ENCODE results near the gene BRSK2.

BRSK2 gene

GRCh38 chr11:1468002-1468401 is 78.3 kb downstream of the BRSK2 start:
- CTCF ChIA-PET, result no interaction called here
- TF ChIP-seq CTBP1 (IDR thresholded peaks at IDR 0.05; ENCODE audit: borderline replicate concordance), result no peak
- TF ChIP-seq SUZ12 (IDR thresholded peaks at IDR 0.05), result no peak
- no peak for TF ChIP-seq FOXM1 (IDR thresholded peaks at IDR 0.05; ENCODE audit: borderline replicate concordance)
- TF ChIP-seq TARDBP (IDR thresholded peaks at IDR 0.05), result no peak
- TF ChIP-seq ELF4 (IDR thresholded peaks at IDR 0.05), result no peak
- no peak for TF ChIP-seq L3MBTL2 (conservative IDR thresholded peaks at IDR 0.05)
- no peak for TF ChIP-seq ZNF384 (IDR thresholded peaks at IDR 0.05)
- TF ChIP-seq, protein P1, sequence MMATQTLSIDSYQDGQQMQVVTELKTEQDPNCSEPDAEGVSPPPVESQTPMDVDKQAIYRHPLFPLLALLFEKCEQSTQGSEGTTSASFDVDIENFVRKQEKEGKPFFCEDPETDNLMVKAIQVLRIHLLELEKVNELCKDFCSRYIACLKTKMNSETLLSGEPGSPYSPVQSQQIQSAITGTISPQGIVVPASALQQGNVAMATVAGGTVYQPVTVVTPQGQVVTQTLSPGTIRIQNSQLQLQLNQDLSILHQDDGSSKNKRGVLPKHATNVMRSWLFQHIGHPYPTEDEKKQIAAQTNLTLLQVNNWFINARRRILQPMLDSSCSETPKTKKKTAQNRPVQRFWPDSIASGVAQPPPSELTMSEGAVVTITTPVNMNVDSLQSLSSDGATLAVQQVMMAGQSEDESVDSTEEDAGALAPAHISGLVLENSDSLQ (IDR thresholded peaks at IDR 0.05), result no peak
- TF ChIP-seq HDGF (IDR thresholded peaks at IDR 0.05; ENCODE audit: borderline replicate concordance), result no peak
- TF ChIP-seq BHLHE40 (IDR thresholded peaks at IDR 0.05; ENCODE audit: borderline replicate concordance), result no peak
- DNase-seq (ENCODE audit: extremely low spot score), result no peak
- POLR2A ChIA-PET, result no interaction called here

DNA sequence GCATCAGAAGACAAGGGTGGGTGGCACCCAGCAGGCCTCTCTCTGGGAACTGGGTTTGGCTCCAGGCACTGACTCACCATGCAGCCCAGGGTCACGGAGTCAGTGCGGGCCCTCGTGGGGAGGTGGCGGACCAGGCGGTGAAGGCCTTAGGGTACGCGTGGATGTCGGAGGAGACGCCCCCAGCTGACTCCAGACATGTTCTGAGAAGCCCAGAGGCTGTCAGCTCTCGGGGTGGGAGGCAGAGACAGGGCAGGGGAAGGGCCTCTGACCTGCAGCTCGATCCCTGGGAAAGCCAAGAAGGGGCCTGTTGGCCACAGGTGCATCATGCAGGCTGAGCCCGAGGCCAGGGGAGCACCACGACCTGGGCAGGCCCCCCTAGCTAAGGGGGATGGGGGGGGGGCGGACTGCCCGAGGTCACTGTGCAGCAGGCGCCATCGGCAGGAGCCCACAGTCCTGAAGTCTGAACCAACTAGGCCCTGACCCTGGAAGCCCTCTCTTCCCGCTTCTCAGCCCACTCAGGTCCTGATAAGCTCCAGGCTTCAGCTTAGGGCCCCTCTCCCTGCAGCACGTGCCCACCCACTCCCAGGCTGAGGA is 78.8 kb downstream of the BRSK2 start:
- TF ChIP-seq SUZ12 (IDR thresholded peaks at IDR 0.05) (no peak), FOXK2 (IDR thresholded peaks at IDR 0.05) (no peak)
- CTCF ChIA-PET, result no interaction called here
- DNase-seq (ENCODE audit: extremely low spot score), result no peak
- POLR2A ChIA-PET, result no interaction called here

DNA sequence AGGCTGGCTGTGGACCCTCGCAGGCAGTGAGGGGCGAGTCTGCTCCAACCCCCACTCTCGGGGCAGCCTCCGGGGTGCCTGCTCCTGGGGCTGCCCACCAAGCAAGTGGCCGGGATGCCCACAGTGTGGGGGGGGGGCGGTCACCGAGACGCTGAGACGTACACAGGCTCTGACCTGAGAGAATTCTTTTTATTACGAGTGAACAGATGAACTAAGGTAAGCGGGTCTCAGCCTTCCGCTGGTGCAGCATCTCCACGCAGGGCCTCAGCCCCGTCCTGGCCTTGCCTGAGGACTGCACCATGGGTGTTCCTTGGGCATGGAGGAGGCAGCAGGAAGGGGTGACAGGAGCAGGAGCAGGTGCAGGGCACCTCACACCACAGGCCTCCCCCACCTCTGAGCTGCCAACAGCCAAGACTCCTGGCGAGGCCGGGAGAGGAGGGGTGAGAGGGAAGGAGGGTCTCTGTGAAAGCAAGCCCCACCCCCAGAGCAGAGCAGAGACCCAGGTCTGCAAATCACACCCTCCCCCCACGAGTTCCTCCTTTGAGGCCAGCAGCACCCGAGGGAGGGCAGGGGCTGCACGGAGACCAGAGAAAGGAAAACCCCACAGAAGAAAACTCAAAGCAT is 79.7 kb downstream of the BRSK2 start:
- CTCF ChIA-PET, result no interaction called here
- no peak for DNase-seq (ENCODE audit: extremely low spot score)
- TF ChIP-seq BHLHE40 (IDR thresholded peaks at IDR 0.05; ENCODE audit: borderline replicate concordance), result no peak
- no peak for TF ChIP-seq LEF1 (IDR thresholded peaks at IDR 0.05; ENCODE audit: borderline replicate concordance)
- TF ChIP-seq CTBP1 (IDR thresholded peaks at IDR 0.05; ENCODE audit: borderline replicate concordance), result no peak
- no peak for TF ChIP-seq L3MBTL2 (conservative IDR thresholded peaks at IDR 0.05)
- no peak for TF ChIP-seq ELF4 (IDR thresholded peaks at IDR 0.05)
- TF ChIP-seq SUZ12 (IDR thresholded peaks at IDR 0.05), result no peak
- TF ChIP-seq NFRKB (IDR thresholded peaks at IDR 0.05), result no peak
- TF ChIP-seq HDGF (IDR thresholded peaks at IDR 0.05; ENCODE audit: borderline replicate concordance), result no peak
- TF ChIP-seq ZNF384 (IDR thresholded peaks at IDR 0.05), result no peak
- no peak for TF ChIP-seq SP1 (IDR thresholded peaks at IDR 0.05)
- TF ChIP-seq, protein P1 (IDR thresholded peaks at IDR 0.05), result no peak
- TF ChIP-seq ARNT (IDR thresholded peaks at IDR 0.05), result no peak

GRCh38 chr11:1469911-1470680 is 80.4 kb downstream of the BRSK2 start:
- TF ChIP-seq LEF1 (IDR thresholded peaks at IDR 0.05; ENCODE audit: borderline replicate concordance) (no peak), L3MBTL2 (conservative IDR thresholded peaks at IDR 0.05) (no peak), CTBP1 (IDR thresholded peaks at IDR 0.05; ENCODE audit: borderline replicate concordance) (no peak), ARNT (IDR thresholded peaks at IDR 0.05) (no peak), FOXM1 (IDR thresholded peaks at IDR 0.05; ENCODE audit: borderline replicate concordance) (no peak), ELF4 (IDR thresholded peaks at IDR 0.05) (no peak), ZNF384 (IDR thresholded peaks at IDR 0.05) (no peak), SUZ12 (IDR thresholded peaks at IDR 0.05) (no peak), BHLHE40 (IDR thresholded peaks at IDR 0.05; ENCODE audit: borderline replicate concordance) (no peak), FOXA1 (IDR thresholded peaks at IDR 0.05) (no peak), HDGF (IDR thresholded peaks at IDR 0.05; ENCODE audit: borderline replicate concordance) (no peak)
- CTCF ChIA-PET, result no interaction called here
- POLR2A ChIA-PET, result no interaction called here
- no peak for DNase-seq (ENCODE audit: extremely low spot score)

More for the DNA sequence above, 79.7 kb downstream of the BRSK2 start:
- POLR2A ChIA-PET, result no interaction called here

GRCh38 chr11:1470681-1471611 is 81.2 kb downstream of the BRSK2 start:
- POLR2A ChIA-PET, result no interaction called here
- CTCF ChIA-PET, result no interaction called here

More at GRCh38 chr11:1470681-1471611, 81.2 kb downstream of the BRSK2 start:
- DNase-seq (ENCODE audit: extremely low spot score), result no peak
- no peak for TF ChIP-seq LEF1 (IDR thresholded peaks at IDR 0.05; ENCODE audit: borderline replicate concordance)
- TF ChIP-seq HDGF (IDR thresholded peaks at IDR 0.05; ENCODE audit: borderline replicate concordance), result no peak
- no peak for TF ChIP-seq SP1 (IDR thresholded peaks at IDR 0.05)
- no peak for TF ChIP-seq FOXK2 (IDR thresholded peaks at IDR 0.05)
- no peak for TF ChIP-seq TARDBP (IDR thresholded peaks at IDR 0.05)
- TF ChIP-seq ELF4 (IDR thresholded peaks at IDR 0.05), result no peak
- no peak for TF ChIP-seq FOXA1 (IDR thresholded peaks at IDR 0.05)
- no peak for TF ChIP-seq ZNF384 (IDR thresholded peaks at IDR 0.05)
- TF ChIP-seq, protein P1 (IDR thresholded peaks at IDR 0.05), result no peak
- no peak for TF ChIP-seq ARNT (IDR thresholded peaks at IDR 0.05)
- TF ChIP-seq BHLHE40 (IDR thresholded peaks at IDR 0.05; ENCODE audit: borderline replicate concordance), result no peak
- no peak for TF ChIP-seq L3MBTL2 (conservative IDR thresholded peaks at IDR 0.05)
- no peak for TF ChIP-seq NFRKB (IDR thresholded peaks at IDR 0.05)
- no peak for TF ChIP-seq CTBP1 (IDR thresholded peaks at IDR 0.05; ENCODE audit: borderline replicate concordance)
- no peak for TF ChIP-seq SUZ12 (IDR thresholded peaks at IDR 0.05)
- no peak for TF ChIP-seq FOXM1 (IDR thresholded peaks at IDR 0.05; ENCODE audit: borderline replicate concordance)
